Left cardiac atrium (tissue), 4 donors: Measurements from ENCODE around the gene MAP7D3. TPM values are rescaled to one million over a fixed set of nuclear protein-coding genes. Genes with fewer than 3 reads are reported as not detected.
"Not testable (repeated sequence)": the region's sequence is repeated elsewhere in the genome, so short reads cannot be mapped to it uniquely, and the experiment has no call there.

ENCODE experiments used
- ATAC-seq, 2 donors: fragments of 200-7000 bp; cut with Tn5 transposase; one replicate each; pipeline ENCODE4 v1.9.1; 2020; ENCODE audit warnings: mild to moderate bottlenecking in 2 of 2, moderate library complexity in 2 of 2
- DNase-seq: peaks from one replicate; pipeline ENCODE4 v3.0.0-alpha.2; 2020
- intact Hi-C, 2 donors: fragments of 100-400 bp; cut with DNase I; formaldehyde crosslinking; loops; one replicate each; pipeline versions ENCODE4 v1.14.1 to v1.15.1; 2022 to 2023
- long read RNA-seq: library from polyadenylated mRNA; unstranded; transcript quantifications from one replicate; pipeline ENCODE4 v2.0.0, GENCODE V29; 2021
- total RNA-seq, 2 donors: library from RNA; stranded (reverse); fragmentation: NEBNext Ultra II Directional; extraction: Animal tissue kit (Norgen Biotek cat#: 25700); gene quantifications; one replicate each; pipeline ENCODE4 v1.2.1, GENCODE V29; 2021
- donor health status: DM: no; HTN: yes; CAD: no.
- donor health status: DM: no; HTN: yes; CAD: no; lungs with severe emphysema.
- donor health status: DM: yes; HTN: yes; CAD: no.
- donor health status: Dilated cardiomyopathy.

The MAP7D3 gene, protein sequence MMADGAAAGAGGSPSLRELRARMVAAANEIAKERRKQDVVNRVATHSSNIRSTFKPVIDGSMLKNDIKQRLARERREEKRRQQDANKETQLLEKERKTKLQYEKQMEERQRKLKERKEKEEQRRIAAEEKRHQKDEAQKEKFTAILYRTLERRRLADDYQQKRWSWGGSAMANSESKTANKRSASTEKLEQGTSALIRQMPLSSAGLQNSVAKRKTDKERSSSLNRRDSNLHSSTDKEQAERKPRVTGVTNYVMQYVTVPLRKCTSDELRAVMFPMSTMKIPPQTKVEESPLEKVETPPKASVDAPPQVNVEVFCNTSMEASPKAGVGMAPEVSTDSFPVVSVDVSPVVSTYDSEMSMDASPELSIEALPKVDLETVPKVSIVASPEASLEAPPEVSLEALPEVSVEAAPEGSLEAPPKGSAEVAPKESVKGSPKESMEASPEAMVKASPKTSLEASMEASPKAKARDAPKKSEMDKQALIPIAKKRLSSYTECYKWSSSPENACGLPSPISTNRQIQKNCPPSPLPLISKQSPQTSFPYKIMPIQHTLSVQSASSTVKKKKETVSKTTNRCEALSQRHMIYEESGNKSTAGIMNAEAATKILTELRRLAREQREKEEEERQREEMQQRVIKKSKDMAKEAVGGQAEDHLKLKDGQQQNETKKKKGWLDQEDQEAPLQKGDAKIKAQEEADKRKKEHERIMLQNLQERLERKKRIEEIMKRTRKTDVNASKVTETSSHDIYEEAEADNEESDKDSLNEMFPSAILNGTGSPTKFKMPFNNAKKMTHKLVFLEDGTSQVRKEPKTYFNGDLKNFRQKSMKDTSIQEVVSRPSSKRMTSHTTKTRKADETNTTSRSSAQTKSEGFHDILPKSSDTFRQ
- 10 to 100 TPM; 11.8 to 12.5 TPM for total RNA-seq
- long read RNA-seq, full-length matches to known transcripts: 1 of 9 reads
- long read RNA-seq, partial matches to known transcripts: 7 of 9 reads
- long read RNA-seq, other reads (novel, unspliced or antisense): 1 of 9 reads

- peak; percentile 94 to 98 for ATAC-seq
- intact Hi-C loops: no loop called here
- peak; percentile 77 for DNase-seq
These were observed at the start of gene MAP7D3 for GRCh38 chrX:136251041-136251991. MAP7D3 (minus strand) TSS chrX:136251400; CDS start chrX:136251358, 42 bp downstream.

GRCh38 chrX:136300721-136301120 lies 49.5 kb upstream of the MAP7D3 start, which contains the start of gene ADGRG4:
ADGRG4 (plus strand) TSS chrX:136300963; CDS start chrX:136308778, 7,815 bp downstream.
- intact Hi-C loops, ATAC-seq, DNase-seq: not testable (repeated sequence)

DNA sequence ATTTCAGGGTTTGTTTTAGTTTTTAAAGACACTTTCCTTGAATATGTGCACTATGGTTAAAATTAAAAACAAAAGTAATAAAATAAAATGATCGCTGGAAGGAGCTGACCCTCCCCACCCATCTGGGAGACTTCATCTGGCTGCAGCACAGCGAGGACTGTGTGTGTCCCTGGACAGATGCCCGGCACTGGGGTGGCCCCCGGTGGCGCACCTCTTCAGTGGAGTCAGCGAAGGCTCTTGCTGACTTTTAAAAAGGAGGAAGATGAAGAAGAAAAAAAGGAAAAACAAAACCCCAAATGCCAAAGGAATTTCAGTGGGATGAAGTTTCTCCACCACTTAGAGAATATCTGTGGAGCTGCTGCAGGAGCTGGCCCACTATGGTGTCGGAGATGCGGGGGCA lies 44.2 kb upstream of the MAP7D3 start:
- intact Hi-C loops: no loop called here
- DNase-seq (no peak), ATAC-seq (no peak)

GRCh38 chrX:136292656-136293055 lies 41.5 kb upstream of the MAP7D3 start:
- no peak for ATAC-seq
- intact Hi-C loops: no loop called here
- DNase-seq: no peak

- DNase-seq (no peak), ATAC-seq (no peak)
- intact Hi-C loops: no loop called here
These were observed 40.6 kb upstream of the MAP7D3 start for GRCh38 chrX:136291824-136292223.

GRCh38 chrX:136286375-136286774 lies 35.2 kb upstream of the MAP7D3 start:
- DNase-seq, intact Hi-C loops, ATAC-seq: not testable (repeated sequence)

- ATAC-seq (no peak), DNase-seq (no peak)
- intact Hi-C loops: loop anchor here in 1 of 2 donors (10.0 kb wide), 1 partner anchor 251 kb away; no protein-coding TSS in a partner anchor
These were observed 24.4 kb upstream of the MAP7D3 start for GRCh38 chrX:136275553-136275952.

- no peak for DNase-seq
- ATAC-seq: peak in 1 of 2 donors; percentile 38
- intact Hi-C loops: loop anchor here in 1 of 2 donors (10.0 kb wide), 1 partner anchor 249 kb away; no protein-coding TSS in a partner anchor
These were observed 22.8 kb upstream of the MAP7D3 start for GRCh38 chrX:136273986-136274385.

- DNase-seq: no peak
- intact Hi-C loops: loop anchor here in 1 of 2 donors (10.0 kb wide), 1 partner anchor 248 kb away; no protein-coding TSS in a partner anchor
These were observed 21.1 kb upstream of the MAP7D3 start for GRCh38 chrX:136272325-136272724.

GRCh38 chrX:136271300-136271699 lies 20.1 kb upstream of the MAP7D3 start:
- ATAC-seq: no peak
- intact Hi-C loops: loop anchor here in 1 of 2 donors (10.0 kb wide), 1 partner anchor 246 kb away; no protein-coding TSS in a partner anchor
- DNase-seq: no peak

More at GRCh38 chrX:136272325-136272724, 21.1 kb upstream of the MAP7D3 start:
- ATAC-seq: no peak

GRCh38 chrX:136269921-136270320 lies 18.7 kb upstream of the MAP7D3 start:
- no peak for DNase-seq
- intact Hi-C loops: loop anchor here (2.0 to 10.0 kb wide), 3 partner anchors 103 to 245 kb away; no protein-coding TSS in a partner anchor
- no peak for ATAC-seq

DNA sequence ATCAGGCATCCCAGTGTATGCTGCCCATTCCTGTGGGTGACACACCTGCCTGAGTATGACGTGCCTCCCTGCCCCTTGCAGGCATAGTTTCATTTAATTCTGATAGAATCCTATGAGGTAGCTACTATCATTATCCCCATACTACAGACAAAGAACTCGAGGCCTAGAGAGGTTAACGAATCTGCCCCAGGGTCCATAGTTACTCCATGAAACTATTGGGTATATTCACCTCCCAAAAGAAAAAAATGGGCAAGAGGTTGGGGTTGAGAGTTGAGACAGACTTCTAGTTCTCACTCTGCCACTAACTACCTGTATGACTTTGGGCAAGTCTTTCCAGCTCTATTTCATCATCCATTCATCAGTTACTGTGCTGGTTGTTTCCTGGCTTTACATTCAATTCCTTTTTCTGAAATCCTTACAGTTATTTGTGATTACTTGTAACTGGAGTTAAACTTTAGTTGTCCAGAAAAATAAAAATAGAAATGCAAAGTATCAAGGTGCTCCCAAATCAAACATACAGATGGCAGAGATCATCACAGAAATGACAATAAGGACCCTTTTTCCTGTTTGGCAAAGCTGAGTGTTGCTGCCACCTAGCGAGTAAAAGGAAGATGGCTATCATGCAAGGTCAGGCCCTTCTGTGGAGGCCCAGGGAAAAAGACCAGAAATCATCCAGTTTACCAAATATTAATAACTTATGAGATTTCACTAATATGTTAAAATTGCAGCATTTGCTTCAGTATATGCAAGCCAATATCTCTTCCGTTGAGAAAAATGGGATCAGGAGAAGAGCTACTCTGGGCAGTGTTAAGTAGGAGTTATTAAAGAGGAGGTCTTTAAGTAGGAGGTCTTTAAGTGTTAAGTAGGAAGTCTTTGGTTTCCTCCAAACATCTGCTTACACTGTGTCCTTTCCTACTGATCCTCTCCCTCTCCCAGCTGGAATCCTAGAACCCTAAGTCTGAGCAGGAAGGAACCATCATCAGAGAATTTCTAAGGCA lies 17.1 kb upstream of the MAP7D3 start:
- ATAC-seq: no peak
- intact Hi-C loops: loop anchor here in 1 of 2 donors (2.0 to 5.0 kb wide), 2 partner anchors 101 to 242 kb away; no protein-coding TSS in a partner anchor
- DNase-seq: no peak

DNA sequence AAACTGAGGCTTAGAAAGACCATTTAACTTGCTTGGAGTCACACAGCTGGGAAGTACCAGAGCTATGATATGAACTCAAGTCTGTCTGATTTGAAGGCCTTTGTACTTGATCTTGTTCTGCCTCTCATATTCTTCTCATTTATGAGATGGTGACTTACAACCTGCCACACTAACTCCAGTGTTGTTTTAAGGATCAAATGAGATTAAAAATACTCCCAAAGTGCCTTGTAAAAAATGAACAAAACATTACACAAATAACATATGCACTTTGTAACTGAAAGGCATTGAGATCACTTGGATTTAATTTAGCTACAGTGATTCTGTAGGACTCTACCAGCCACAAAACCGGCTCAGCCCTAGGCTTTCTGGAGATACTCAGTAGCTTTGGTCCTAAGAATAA lies 15.6 kb upstream of the MAP7D3 start:
- DNase-seq (no peak), ATAC-seq (no peak)
- intact Hi-C loops: loop anchor here in 1 of 2 donors (5.0 kb wide), 1 partner anchor 100 kb away; no protein-coding TSS in a partner anchor

- no peak for DNase-seq
- no peak for ATAC-seq
- intact Hi-C loops: no loop called here
These were observed 11.7 kb upstream of the MAP7D3 start for GRCh38 chrX:136262812-136263315.

- peak in 1 of 2 donors; percentile 23 for ATAC-seq
- no peak for DNase-seq
- intact Hi-C loops: no loop called here
These were observed 11.0 kb upstream of the MAP7D3 start for GRCh38 chrX:136262243-136262642.

GRCh38 chrX:136261321-136261720 lies 10.1 kb upstream of the MAP7D3 start:
- DNase-seq: no peak
- intact Hi-C loops: no loop called here
- ATAC-seq: no peak

- no peak for ATAC-seq
- intact Hi-C loops: no loop called here
- no peak for DNase-seq
These were observed 9.6 kb upstream of the MAP7D3 start for GRCh38 chrX:136260776-136261175.
